ENCODE data around the gene SLC4A4. TPM values are rescaled to one million over a fixed set of nuclear protein-coding genes. Genes with fewer than 3 reads are reported as not detected.

SLC4A4 gene
- total RNA-seq, 1 experiment from 2014 or later, result not detected

DNA sequence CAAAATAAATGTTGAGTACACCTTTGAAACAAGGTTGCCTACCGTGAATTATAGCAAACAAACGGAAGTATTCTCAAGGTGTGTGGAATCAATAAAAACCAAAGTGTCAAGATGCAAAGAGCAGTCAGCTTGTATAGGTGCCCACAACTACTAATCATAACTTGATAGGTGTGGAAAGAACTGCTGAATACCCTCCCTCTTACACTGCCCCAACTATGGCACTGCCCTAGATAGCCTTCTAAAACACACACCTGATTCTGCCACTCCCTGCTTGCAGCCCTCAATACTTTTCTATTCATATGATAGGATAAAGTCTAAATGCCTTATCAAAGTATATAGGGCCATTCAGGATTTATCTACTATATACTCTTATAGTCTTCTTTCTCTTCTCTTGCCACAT, 31.1 kb upstream of the SLC4A4 start:
- TF ChIP-seq, protein P1, sequence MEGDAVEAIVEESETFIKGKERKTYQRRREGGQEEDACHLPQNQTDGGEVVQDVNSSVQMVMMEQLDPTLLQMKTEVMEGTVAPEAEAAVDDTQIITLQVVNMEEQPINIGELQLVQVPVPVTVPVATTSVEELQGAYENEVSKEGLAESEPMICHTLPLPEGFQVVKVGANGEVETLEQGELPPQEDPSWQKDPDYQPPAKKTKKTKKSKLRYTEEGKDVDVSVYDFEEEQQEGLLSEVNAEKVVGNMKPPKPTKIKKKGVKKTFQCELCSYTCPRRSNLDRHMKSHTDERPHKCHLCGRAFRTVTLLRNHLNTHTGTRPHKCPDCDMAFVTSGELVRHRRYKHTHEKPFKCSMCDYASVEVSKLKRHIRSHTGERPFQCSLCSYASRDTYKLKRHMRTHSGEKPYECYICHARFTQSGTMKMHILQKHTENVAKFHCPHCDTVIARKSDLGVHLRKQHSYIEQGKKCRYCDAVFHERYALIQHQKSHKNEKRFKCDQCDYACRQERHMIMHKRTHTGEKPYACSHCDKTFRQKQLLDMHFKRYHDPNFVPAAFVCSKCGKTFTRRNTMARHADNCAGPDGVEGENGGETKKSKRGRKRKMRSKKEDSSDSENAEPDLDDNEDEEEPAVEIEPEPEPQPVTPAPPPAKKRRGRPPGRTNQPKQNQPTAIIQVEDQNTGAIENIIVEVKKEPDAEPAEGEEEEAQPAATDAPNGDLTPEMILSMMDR (IDR thresholded peaks at IDR 0.05; ENCODE audit: unreplicated experiment), result no peak
- no peak for DNase-seq (ENCODE audit: unreplicated experiment)
- Mint-ChIP-seq H3K4me1 (ENCODE audit: insufficient read depth, unreplicated experiment) (no peaks in the 10 kb centered on the region), H3K9me3 (ENCODE audit: unreplicated experiment) (peaks cover 15% of the 10 kb centered on the region), H3K27me3 (ENCODE audit: insufficient read depth, unreplicated experiment) (no peaks in the 10 kb centered on the region), H3K4me3 (ENCODE audit: unreplicated experiment) (no peak overlapping the region), H3K27ac (ENCODE audit: low read depth, unreplicated experiment) (no peak overlapping the region), H3K36me3 (ENCODE audit: insufficient read depth, unreplicated experiment) (no peaks in the 10 kb centered on the region)
- no TSS peak for BruUV-seq (replicated peaks)
- ChIA-PET CTCF (no interaction called here), POLR2A (no interaction called here)
- intact Hi-C loops (cut with micrococcal nuclease), result no loop called here

DNA sequence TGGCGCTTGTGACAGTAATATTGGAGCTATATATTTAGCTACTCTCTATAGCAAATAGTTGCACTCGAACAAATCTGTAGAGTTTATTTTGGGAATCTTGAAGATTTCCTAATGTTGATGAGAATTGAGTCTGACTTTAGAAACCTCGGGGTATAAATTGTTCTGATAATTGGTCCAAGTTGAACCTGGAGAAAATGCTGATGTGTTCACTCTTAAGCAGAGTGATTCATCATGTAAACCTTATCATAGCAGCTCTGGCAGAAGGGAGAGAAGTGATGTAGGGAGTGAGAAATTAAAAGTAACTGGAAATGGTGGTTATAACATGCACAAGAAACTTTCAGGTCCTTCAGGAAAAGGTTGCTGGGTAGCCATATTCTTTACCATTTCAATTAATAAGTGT, 16.4 kb upstream of the SLC4A4 start:
- no peaks in the 10 kb centered on the region for H3K36me3 Mint-ChIP-seq (ENCODE audit: insufficient read depth, unreplicated experiment)
- no peaks in the 10 kb centered on the region for H3K27me3 Mint-ChIP-seq (ENCODE audit: insufficient read depth, unreplicated experiment)
- BruUV-seq (replicated peaks), result no TSS peak
- H3K27ac Mint-ChIP-seq (ENCODE audit: low read depth, unreplicated experiment), result no peak overlapping the region
- ChIA-PET POLR2A (no interaction called here), CTCF (no interaction called here)
- TF ChIP-seq, protein P1 (IDR thresholded peaks at IDR 0.05; ENCODE audit: unreplicated experiment), result no peak
- H3K4me1 Mint-ChIP-seq (ENCODE audit: insufficient read depth, unreplicated experiment), result no peaks in the 10 kb centered on the region
- intact Hi-C loops (cut with micrococcal nuclease), result no loop called here
- no peak for DNase-seq (ENCODE audit: unreplicated experiment)
- H3K9me3 Mint-ChIP-seq (ENCODE audit: unreplicated experiment), result no peaks in the 10 kb centered on the region
- H3K4me3 Mint-ChIP-seq (ENCODE audit: unreplicated experiment), result no peak overlapping the region

DNA sequence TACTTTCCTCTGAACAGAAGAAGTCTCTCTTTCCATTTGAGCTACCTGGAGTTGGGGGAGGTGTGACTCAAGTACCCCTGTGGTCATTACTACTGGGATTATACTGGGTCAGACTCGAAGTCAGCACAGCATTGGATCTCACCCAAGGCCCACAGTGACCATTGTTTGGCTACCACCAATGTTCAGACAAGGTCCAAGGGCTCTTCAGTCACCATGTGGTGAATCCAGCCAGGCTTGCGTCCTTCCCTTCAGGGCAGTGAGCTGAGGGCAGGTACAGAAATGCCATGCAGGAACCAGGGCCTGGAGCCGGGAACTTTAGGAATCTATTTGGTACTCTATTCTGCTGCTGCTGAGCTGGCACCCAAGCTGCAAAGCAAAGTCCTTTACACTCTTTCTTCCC, 5.5 kb upstream of the SLC4A4 start:
- CTCF ChIA-PET, result no interaction called here
- TF ChIP-seq, protein P1 (IDR thresholded peaks at IDR 0.05; ENCODE audit: unreplicated experiment), result no peak

DNA sequence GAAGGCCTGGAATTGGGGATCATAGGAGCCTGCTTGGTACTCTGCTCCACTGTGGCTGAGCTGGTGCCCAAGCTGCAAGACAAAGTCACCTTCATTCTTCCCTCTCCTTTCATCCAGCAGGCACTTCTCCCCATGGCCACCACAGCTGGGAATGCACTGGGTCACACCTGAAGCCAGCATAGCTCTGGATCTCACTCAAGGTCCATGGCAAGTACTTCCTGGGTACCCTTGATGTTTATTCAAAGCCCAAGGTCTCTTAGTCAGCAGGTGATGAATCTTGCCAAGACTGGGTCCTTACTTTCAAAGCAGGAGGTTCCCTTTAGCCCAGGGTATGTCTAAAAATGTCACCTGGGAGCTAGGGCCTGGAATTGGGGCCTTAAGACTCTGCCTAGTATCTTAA, 4.9 kb upstream of the SLC4A4 start:
- H3K4me3 Mint-ChIP-seq (ENCODE audit: unreplicated experiment), result no peak overlapping the region
- BruUV-seq (replicated peaks), result no TSS peak
- peaks cover 5% of the 10 kb centered on the region for H3K4me1 Mint-ChIP-seq (ENCODE audit: insufficient read depth, unreplicated experiment)
- H3K27ac Mint-ChIP-seq (ENCODE audit: low read depth, unreplicated experiment), result no peak overlapping the region
- TF ChIP-seq, protein P1 (IDR thresholded peaks at IDR 0.05; ENCODE audit: unreplicated experiment), result no peak
- no peaks in the 10 kb centered on the region for H3K36me3 Mint-ChIP-seq (ENCODE audit: insufficient read depth, unreplicated experiment)
- no peaks in the 10 kb centered on the region for H3K9me3 Mint-ChIP-seq (ENCODE audit: unreplicated experiment)
- ChIA-PET CTCF (no interaction called here), POLR2A (no interaction called here)
- intact Hi-C loops (cut with micrococcal nuclease), result no loop called here
- H3K27me3 Mint-ChIP-seq (ENCODE audit: insufficient read depth, unreplicated experiment), result no peaks in the 10 kb centered on the region
- no peak for DNase-seq (ENCODE audit: unreplicated experiment)

More for the DNA sequence above, 5.5 kb upstream of the SLC4A4 start:
- no peak overlapping the region for H3K4me3 Mint-ChIP-seq (ENCODE audit: unreplicated experiment)
- intact Hi-C loops (cut with micrococcal nuclease), result no loop called here
- no TSS peak for BruUV-seq (replicated peaks)
- POLR2A ChIA-PET, result no interaction called here
- H3K9me3 Mint-ChIP-seq (ENCODE audit: unreplicated experiment), result no peaks in the 10 kb centered on the region
- no peak for DNase-seq (ENCODE audit: unreplicated experiment)
- H3K27me3 Mint-ChIP-seq (ENCODE audit: insufficient read depth, unreplicated experiment), result no peaks in the 10 kb centered on the region
- H3K36me3 Mint-ChIP-seq (ENCODE audit: insufficient read depth, unreplicated experiment), result no peaks in the 10 kb centered on the region
- H3K27ac Mint-ChIP-seq (ENCODE audit: low read depth, unreplicated experiment), result no peak overlapping the region
- H3K4me1 Mint-ChIP-seq (ENCODE audit: insufficient read depth, unreplicated experiment), result peaks cover 5% of the 10 kb centered on the region
